HG02678 (cell line): Measurements from ENCODE around the gene RPS4Y2.
A peak's percentile ranks its signal among the peaks of the same experiment; 100 is the strongest.

Experiments used
- ATAC-seq: cut with Tn5 transposase; IDR thresholded peaks from one replicate; pipeline ENCODE4 v1.9.1; 2021; ENCODE audit warnings: mild to moderate bottlenecking, moderate library complexity; ENCODE audit not compliant: unreplicated experiment

Gene RPS4Y2

DNA sequence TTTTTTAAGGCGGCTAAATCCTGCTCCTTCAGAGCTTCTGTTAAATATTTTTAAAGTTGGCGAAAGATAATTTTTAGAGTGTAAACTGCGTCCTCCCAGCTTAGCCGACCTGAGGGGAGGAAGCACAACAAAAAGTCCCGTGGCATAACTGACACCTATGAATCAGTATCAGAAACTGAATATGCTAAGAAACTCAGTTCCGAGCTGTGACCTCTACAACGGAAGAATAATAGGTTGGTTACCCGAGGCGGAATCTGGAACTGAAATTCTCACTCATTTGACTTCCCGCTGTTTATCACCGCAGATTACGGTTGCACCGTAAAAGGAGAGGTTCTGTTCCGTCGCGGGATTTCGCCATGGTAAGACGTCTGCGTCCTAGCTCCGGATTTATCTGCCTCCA lies at the start of gene RPS4Y2:
TSS of gene RPS4Y2 (plus strand) at position 301 of the 400 bp plus-strand sequence. CDS start at position 357, 56 bp downstream.
- no peak for ATAC-seq

- peak; percentile 49 for ATAC-seq
Measured at GRCh38 chrY:20714391-20714790, 41.5 kb upstream of the RPS4Y2 start.

GRCh38 chrY:20726184-20726907 lies 29.6 kb upstream of the RPS4Y2 start:
- ATAC-seq: peak; percentile 92

GRCh38 chrY:20735200-20735599 lies 20.7 kb upstream of the RPS4Y2 start:
- peak; percentile 98 for ATAC-seq

DNA sequence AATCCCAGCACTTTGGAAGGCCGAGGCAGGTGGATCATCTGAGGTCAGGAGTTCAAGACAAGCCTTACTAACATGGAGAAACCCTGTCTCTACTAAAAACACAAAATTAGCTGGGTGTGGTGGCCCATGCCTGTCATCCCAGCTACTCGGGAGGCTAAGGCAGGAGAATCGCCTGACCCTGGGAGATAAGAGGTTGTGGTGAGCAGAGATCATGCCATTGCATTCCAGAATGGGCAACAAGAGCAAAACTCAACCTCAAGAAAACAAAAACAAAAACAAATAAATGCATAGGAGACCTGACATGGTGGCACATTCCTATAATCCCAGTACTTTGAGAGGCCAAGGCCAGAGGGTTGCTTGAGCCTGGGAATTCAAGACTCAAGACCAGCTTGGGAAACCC lies 16.1 kb upstream of the RPS4Y2 start:
- no peak for ATAC-seq

GRCh38 chrY:20740609-20741008 lies 15.3 kb upstream of the RPS4Y2 start:
- ATAC-seq: peak; percentile 61

GRCh38 chrY:20745060-20745459 lies 10.8 kb upstream of the RPS4Y2 start:
- no peak for ATAC-seq

DNA sequence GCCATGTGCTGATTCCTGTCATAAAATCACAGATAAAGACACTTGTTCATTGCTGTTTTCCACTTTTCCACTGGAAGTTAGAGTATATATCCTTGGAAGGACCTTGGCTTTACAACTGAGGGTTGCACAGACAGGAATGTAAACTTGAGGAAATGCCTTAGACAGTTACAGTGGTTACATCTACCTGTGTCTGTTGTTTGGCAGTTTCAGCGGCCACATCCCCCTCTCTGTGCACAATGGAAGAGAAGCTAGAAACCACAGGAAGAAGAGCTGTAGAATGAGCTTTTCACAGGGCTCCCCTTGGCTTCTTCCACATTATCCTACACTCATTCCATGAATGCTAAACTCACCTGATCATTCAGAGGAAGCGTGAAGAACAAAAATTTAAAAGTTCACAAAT lies 9.0 kb upstream of the RPS4Y2 start:
- no peak for ATAC-seq

DNA sequence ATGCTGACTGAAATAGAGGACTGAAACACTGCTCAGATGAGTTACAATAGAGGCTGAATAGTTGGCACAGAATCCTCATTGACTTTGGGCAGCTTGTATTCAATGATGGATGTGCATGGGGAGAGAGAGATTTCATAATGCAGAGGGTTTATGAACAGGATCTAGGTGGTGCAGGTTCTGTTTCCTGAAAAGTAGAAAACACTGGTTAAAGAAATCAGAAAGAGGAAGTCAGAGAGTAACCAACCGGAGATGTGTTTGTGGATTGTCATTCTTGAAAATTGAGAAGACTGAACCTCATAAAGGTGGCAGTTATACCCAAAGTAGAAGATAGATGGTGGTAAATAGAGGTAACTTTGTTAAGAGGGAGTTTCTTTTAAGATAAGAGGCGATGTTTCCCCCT lies 8.0 kb downstream of the RPS4Y2 start:
- peak; percentile 67 for ATAC-seq

DNA sequence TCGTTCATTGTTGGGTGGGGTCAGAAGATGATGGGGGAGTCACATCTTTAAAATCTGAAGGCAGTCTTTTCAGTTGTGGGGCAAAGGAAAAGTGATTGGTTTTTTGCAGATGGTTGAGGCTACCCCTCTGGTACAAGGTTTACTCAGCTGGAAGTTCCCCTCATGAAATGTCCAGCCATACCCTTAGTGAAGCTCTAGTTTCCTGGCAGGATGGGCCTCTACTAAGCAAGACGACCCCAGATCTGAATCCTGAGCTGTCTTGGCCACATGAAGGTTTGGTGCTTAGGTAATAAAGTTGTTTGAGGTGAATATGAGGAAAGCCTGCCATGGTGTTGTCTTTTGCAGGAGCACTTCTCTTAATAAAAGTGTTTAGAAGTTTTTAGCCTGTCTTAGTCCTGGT lies 9.2 kb downstream of the RPS4Y2 start:
- ATAC-seq: no peak

GRCh38 chrY:20770755-20771154 lies 14.8 kb downstream of the RPS4Y2 start:
- ATAC-seq: no peak

DNA sequence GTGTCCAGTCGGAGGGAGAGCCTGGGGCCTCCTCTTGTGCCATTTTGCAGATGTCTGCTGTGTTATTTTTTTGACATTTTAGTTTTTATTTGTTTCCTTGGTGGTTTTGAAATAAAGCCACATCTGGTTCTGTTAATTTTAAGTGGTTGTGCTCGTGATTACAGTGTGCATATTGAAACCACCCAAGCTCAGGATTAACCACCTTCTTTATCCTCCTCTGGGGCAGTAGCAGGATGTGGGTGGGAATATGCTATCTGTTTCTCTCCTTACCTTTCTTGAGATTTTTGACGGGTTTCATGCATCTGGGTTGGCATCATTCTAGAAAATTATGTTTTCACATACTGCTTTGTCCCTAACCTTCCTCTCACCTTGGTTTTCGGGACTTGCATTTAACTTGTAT lies 20.2 kb downstream of the RPS4Y2 start:
- ATAC-seq: no peak

DNA sequence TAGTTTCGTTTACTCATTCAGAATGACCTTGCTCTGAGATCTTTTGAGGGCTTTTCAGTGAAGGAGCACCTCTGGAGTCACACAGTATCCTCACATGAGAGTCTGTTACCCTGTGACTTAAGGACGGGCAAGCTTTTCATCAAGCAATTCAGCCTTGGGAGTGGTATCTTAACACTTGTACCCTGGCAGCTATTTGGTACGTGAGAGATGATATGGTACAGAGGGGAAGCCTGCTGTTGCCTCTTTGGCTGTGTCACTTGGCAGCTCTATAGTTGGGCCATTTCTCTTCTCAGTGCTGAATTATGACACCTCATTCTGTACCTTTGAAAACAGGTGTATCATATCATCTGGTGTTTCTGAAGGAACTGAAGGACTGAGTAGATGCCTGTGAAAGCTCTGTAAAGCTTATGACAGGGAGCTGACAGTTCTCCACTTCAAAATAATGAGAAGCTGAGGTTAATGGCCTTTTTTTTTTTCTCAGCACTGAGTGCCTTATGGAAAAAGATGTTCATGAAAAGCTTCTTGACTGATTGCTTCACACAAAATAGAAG lies 24.3 kb downstream of the RPS4Y2 start:
- no peak for ATAC-seq

DNA sequence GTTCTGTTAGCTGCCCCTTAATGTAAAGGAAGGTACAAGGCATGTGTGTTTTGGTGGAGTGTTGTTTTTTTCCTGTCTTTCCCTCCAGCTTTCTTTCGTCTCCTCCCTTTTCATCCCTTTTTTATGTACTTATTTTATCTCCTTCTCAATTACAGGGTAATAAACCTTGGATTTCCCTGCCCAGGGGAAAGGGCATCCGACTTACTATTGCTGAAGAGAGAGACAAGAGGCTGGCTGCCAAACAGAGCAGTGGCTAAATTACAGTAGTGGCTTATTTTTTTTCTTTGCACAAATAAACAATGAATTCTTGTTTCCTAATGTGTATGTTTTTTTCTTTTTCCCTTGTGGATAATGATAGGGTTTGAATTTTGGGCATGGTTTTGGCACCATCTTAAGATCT lies 24.9 kb downstream of the RPS4Y2 start:
- no peak for ATAC-seq

DNA sequence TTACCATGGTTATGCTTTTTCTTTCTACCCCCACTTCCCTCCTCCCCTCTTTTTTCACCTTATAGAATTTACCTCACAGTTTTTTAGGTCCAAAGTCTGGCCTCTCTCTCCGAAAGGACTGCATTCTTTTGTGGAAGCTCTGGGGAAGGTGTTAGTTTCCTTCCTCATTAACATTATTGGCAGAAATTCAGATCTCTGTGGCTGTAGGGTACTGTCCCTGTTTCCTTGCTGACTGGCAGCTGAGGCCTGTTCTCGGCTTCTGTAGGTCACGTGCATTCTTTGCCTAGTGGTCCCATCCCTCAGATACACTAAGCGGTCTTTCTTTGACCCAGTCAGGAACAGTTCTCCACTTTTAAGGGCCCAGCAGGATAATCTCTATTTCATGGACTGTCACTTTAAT lies 25.5 kb downstream of the RPS4Y2 start:
- ATAC-seq: no peak

GRCh38 chrY:20784965-20785364 lies 29.1 kb downstream of the RPS4Y2 start:
- ATAC-seq: no peak

- ATAC-seq: peak; percentile 80
Measured at GRCh38 chrY:20787076-20787475, 31.2 kb downstream of the RPS4Y2 start.

DNA sequence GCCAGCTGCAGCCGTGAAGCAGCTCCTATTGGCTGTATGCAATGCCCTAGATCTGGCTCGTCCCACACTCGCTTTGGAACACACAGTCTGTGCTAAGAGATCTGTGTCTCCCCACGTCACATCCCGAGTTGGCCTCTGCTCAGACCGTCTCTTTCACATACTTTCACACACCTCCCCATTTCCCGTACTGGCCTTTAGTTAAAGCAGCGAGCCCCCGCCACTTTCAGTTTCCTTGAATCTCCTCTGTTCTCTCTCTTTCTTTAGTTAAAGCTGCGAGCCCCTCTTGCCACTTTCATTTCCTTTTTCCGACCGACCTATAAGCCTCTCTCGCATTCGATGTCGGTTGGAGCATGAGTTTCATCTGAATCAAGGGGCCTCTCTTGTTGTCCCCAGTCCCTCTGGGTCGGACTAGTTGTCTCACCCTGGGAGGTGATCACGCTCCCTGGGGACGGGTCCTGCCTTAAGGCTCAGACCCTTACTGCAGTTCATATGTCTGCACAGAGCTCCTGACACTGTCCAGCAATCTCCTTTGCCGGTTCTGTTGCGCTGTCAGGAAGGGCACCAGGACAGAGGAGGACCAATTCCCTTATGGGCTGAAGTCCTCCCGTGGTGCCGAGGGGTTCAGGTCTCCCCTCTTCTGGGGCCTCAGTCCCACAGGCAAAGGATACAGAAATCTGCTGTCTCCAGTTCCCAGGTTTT lies 42.6 kb downstream of the RPS4Y2 start:
- peak; percentile 91 for ATAC-seq

GRCh38 chrY:20802659-20803058 lies 46.8 kb downstream of the RPS4Y2 start:
- ATAC-seq: no peak

DNA sequence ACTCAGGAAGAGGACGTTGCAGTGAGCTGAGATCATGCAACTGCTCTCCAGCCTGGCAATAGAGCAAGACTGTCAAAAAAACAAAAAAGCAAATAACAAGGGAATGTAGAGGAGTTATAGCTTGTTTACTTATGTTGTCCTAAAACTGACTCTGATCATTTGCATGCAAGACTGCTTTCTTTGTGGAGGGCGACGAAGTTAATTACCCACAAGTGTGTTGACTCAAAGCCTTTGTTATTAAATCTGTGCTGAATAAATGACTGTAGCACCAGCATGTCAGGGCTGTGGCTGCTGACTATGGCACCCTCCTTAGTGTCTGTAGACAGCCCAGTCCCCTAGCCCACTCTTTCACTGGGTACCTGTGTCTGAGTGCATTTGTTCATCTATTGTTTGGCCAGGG lies 50.3 kb downstream of the RPS4Y2 start:
- ATAC-seq: no peak

- ATAC-seq: no peak
Measured at GRCh38 chrY:20813459-20813858, 57.6 kb downstream of the RPS4Y2 start.

DNA sequence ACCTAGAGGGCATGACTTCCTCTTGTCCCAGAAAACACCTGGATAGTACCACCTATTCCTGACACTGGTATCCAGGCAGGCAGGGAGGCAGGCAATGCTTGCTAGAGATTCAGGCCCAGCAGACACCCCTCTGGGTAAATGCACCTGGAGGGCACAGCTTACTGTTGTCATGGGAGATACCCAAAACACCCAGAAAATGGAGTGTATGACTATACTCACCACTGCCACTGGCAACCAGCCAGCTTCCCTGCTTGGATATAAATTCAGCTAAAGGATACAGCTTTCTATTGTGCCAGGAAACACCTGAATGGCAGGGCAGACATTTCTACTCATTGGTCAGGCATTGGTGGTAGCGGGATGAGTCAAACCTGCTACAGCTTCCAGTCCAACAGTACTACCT lies 58.9 kb downstream of the RPS4Y2 start:
- no peak for ATAC-seq
